Effector memory CD8-positive, alpha-beta T cell (primary cell): ENCODE data around the gene GFI1B.
"Not testable (repeated sequence)": the region's sequence is repeated elsewhere in the genome, so short reads cannot be mapped to it uniquely, and the experiment has no call there.

Experiments
- ATAC-seq: fragments of 150-1000 bp; cut with Tn5 transposase; replicated peaks from 2 replicates; pipeline ENCODE4 v1.10.0; 2021; ENCODE audit warnings: mild to moderate bottlenecking, moderate library complexity
- DNase-seq, 3 experiments: peaks; one replicate each; pipeline ENCODE4 v3.0.0; 2021
- H3K27ac Mint-ChIP-seq, 2 donors: one replicate each; pipeline ENCODE4 v1.8.0; 2022; ENCODE audit warnings: mild to moderate bottlenecking in 2 of 2, mixed read lengths in 2 of 2, moderate library complexity in 2 of 2
- H3K27me3 Mint-ChIP-seq, 2 donors: one replicate each; pipeline ENCODE4 v1.8.0; 2022; ENCODE audit warnings: mixed read lengths in 2 of 2
- H3K36me3 Mint-ChIP-seq: one replicate; pipeline ENCODE4 v1.8.0; 2022; ENCODE audit warnings: mild to moderate bottlenecking, moderate library complexity, mixed read lengths; ENCODE audit not compliant: insufficient read depth
- H3K4me1 Mint-ChIP-seq, 2 donors: one replicate each; pipeline ENCODE4 v1.8.0; 2022; ENCODE audit warnings: low read depth in 2 of 2, mixed read lengths in 2 of 2
- H3K4me3 Mint-ChIP-seq, 2 donors: one replicate each; pipeline ENCODE4 v1.8.0; 2022; ENCODE audit warnings: mild to moderate bottlenecking in 2 of 2, mixed read lengths in 2 of 2, moderate library complexity in 2 of 2
- H3K9me3 Mint-ChIP-seq, 2 donors: one replicate each; pipeline ENCODE4 v1.8.0; 2022; ENCODE audit warnings: mixed read lengths in 2 of 2

The GFI1B gene

GRCh38 chr9:132947756-132948155, 30.7 kb upstream of the GFI1B start:
- Mint-ChIP-seq H3K36me3 (peaks cover 10% of the 10 kb centered on the region), H3K9me3 (peaks cover 0 to 3% of the 10 kb centered on the region in 2 donors), H3K4me3 (no peak overlapping the region), H3K4me1 (peaks cover 21 to 22% of the 10 kb centered on the region in 2 donors), H3K27me3 (no peaks in the 10 kb centered on the region), H3K27ac (no peak overlapping the region)
- no peak for DNase-seq
- ATAC-seq = no peak

- no peak overlapping the region for H3K27ac Mint-ChIP-seq
Measured at GRCh38 chr9:132948482-132949050, 29.9 kb upstream of the GFI1B start.

GRCh38 chr9:132949709-132950108, 28.8 kb upstream of the GFI1B start:
- no peak overlapping the region for H3K4me3 Mint-ChIP-seq

More at GRCh38 chr9:132948482-132949050, 29.9 kb upstream of the GFI1B start:
- Mint-ChIP-seq H3K4me1 (peaks cover 16 to 18% of the 10 kb centered on the region in 2 donors), H3K27me3 (no peaks in the 10 kb centered on the region), H3K4me3 (no peak overlapping the region), H3K36me3 (peaks cover 10% of the 10 kb centered on the region), H3K9me3 (peaks cover 0 to 3% of the 10 kb centered on the region in 2 donors)
- ATAC-seq (no peak), DNase-seq (no peak)

GRCh38 chr9:132955123-132955522, 23.4 kb upstream of the GFI1B start:
- peaks cover 18 to 22% of the 10 kb centered on the region in 2 donors for H3K27me3 Mint-ChIP-seq
- H3K36me3 Mint-ChIP-seq = no peaks in the 10 kb centered on the region
- no peaks in the 10 kb centered on the region for H3K9me3 Mint-ChIP-seq
- no peak overlapping the region for H3K27ac Mint-ChIP-seq
- H3K4me3 Mint-ChIP-seq = no peak overlapping the region
- no peak for DNase-seq
- no peaks in the 10 kb centered on the region for H3K4me1 Mint-ChIP-seq
- no peak for ATAC-seq

More at GRCh38 chr9:132949709-132950108, 28.8 kb upstream of the GFI1B start:
- Mint-ChIP-seq H3K4me1 (peaks cover 7 to 9% of the 10 kb centered on the region in 2 donors), H3K27me3 (no peaks in the 10 kb centered on the region), H3K36me3 (peaks cover 4% of the 10 kb centered on the region), H3K9me3 (peaks cover 0 to 3% of the 10 kb centered on the region in 2 donors), H3K27ac (no peak overlapping the region)
- ATAC-seq (no peak), DNase-seq (no peak)

GRCh38 chr9:132955768-132956167, 22.7 kb upstream of the GFI1B start:
- H3K27me3 Mint-ChIP-seq = peaks cover 22 to 24% of the 10 kb centered on the region in 2 donors
- H3K4me3 Mint-ChIP-seq = no peak overlapping the region
- H3K27ac Mint-ChIP-seq = no peak overlapping the region
- H3K4me1 Mint-ChIP-seq = no peaks in the 10 kb centered on the region
- H3K9me3 Mint-ChIP-seq = no peaks in the 10 kb centered on the region
- H3K36me3 Mint-ChIP-seq = no peaks in the 10 kb centered on the region
- no peak for ATAC-seq
- no peak for DNase-seq

GRCh38 chr9:132957805-132958204, 20.7 kb upstream of the GFI1B start:
- Mint-ChIP-seq H3K4me3 (no peak overlapping the region), H3K36me3 (no peaks in the 10 kb centered on the region), H3K9me3 (no peaks in the 10 kb centered on the region), H3K4me1 (no peaks in the 10 kb centered on the region), H3K27ac (no peak overlapping the region), H3K27me3 (peaks cover 22 to 29% of the 10 kb centered on the region in 2 donors)
- DNase-seq = no peak
- no peak for ATAC-seq

GRCh38 chr9:132961002-132961401, 17.5 kb upstream of the GFI1B start:
- peaks cover 31 to 45% of the 10 kb centered on the region in 2 donors for H3K27me3 Mint-ChIP-seq
- ATAC-seq (no peak), DNase-seq (no peak)
- H3K4me3 Mint-ChIP-seq = no peak overlapping the region
- H3K9me3 Mint-ChIP-seq = no peaks in the 10 kb centered on the region
- H3K27ac Mint-ChIP-seq = no peak overlapping the region
- no peaks in the 10 kb centered on the region for H3K36me3 Mint-ChIP-seq
- no peaks in the 10 kb centered on the region for H3K4me1 Mint-ChIP-seq

GRCh38 chr9:132965478-132965877, 13.0 kb upstream of the GFI1B start:
- no peak for DNase-seq
- Mint-ChIP-seq H3K4me3 (no peak overlapping the region), H3K9me3 (no peaks in the 10 kb centered on the region), H3K27ac (no peak overlapping the region), H3K4me1 (no peaks in the 10 kb centered on the region), H3K27me3 (peaks cover 14 to 32% of the 10 kb centered on the region in 2 donors), H3K36me3 (no peaks in the 10 kb centered on the region)
- no peak for ATAC-seq

- not testable (repeated sequence) for H3K36me3 Mint-ChIP-seq, H3K27ac Mint-ChIP-seq, DNase-seq, H3K9me3 Mint-ChIP-seq, H3K4me1 Mint-ChIP-seq, ATAC-seq, H3K4me3 Mint-ChIP-seq
- peaks cover 17 to 47% of the 10 kb centered on the region in 2 donors for H3K27me3 Mint-ChIP-seq
Measured at GRCh38 chr9:132967908-132968307, 10.6 kb upstream of the GFI1B start.

- H3K27ac Mint-ChIP-seq = no peak overlapping the region
- no peak for DNase-seq
- H3K4me1 Mint-ChIP-seq = peaks cover 2 to 4% of the 10 kb centered on the region in 2 donors
- no peaks in the 10 kb centered on the region for H3K36me3 Mint-ChIP-seq
- no peak for ATAC-seq
- H3K4me3 Mint-ChIP-seq = no peak overlapping the region
- peaks cover 28 to 50% of the 10 kb centered on the region in 2 donors for H3K27me3 Mint-ChIP-seq
- no peaks in the 10 kb centered on the region for H3K9me3 Mint-ChIP-seq
Measured at GRCh38 chr9:132969783-132970182, 8.7 kb upstream of the GFI1B start.

- peaks cover 31 to 48% of the 10 kb centered on the region in 2 donors for H3K27me3 Mint-ChIP-seq
- DNase-seq = no peak
- ATAC-seq = no peak
- H3K27ac Mint-ChIP-seq = no peak overlapping the region
- no peak overlapping the region for H3K4me3 Mint-ChIP-seq
- H3K9me3 Mint-ChIP-seq = no peaks in the 10 kb centered on the region
- H3K36me3 Mint-ChIP-seq = no peaks in the 10 kb centered on the region
- H3K4me1 Mint-ChIP-seq = peaks cover 2 to 4% of the 10 kb centered on the region in 2 donors
Measured at GRCh38 chr9:132970324-132971062, 8.0 kb upstream of the GFI1B start.

- H3K27me3 Mint-ChIP-seq = peaks cover 42 to 60% of the 10 kb centered on the region in 2 donors
- no peak for DNase-seq
- H3K36me3 Mint-ChIP-seq = no peaks in the 10 kb centered on the region
- no peak overlapping the region for H3K27ac Mint-ChIP-seq
- peaks cover 2 to 4% of the 10 kb centered on the region in 2 donors for H3K4me1 Mint-ChIP-seq
- no peak for ATAC-seq
- H3K4me3 Mint-ChIP-seq = no peak overlapping the region
- no peaks in the 10 kb centered on the region for H3K9me3 Mint-ChIP-seq
Measured at GRCh38 chr9:132973166-132973565, 5.3 kb upstream of the GFI1B start.

GRCh38 chr9:132973713-132974112, 4.8 kb upstream of the GFI1B start:
- no peak overlapping the region for H3K4me3 Mint-ChIP-seq
- H3K27ac Mint-ChIP-seq = no peak overlapping the region
- peaks cover 48 to 66% of the 10 kb centered on the region in 2 donors for H3K27me3 Mint-ChIP-seq
- no peaks in the 10 kb centered on the region for H3K36me3 Mint-ChIP-seq
- H3K4me1 Mint-ChIP-seq = peaks cover 4 to 5% of the 10 kb centered on the region in 2 donors
- ATAC-seq = no peak
- H3K9me3 Mint-ChIP-seq = no peaks in the 10 kb centered on the region
- DNase-seq = no peak

GRCh38 chr9:132975961-132976360, 2.5 kb upstream of the GFI1B start:
- Mint-ChIP-seq H3K9me3 (no peaks in the 10 kb centered on the region), H3K27ac (no peak overlapping the region)
- ATAC-seq = no peak

More at GRCh38 chr9:132975961-132976360, 2.5 kb upstream of the GFI1B start:
- Mint-ChIP-seq H3K36me3 (no peaks in the 10 kb centered on the region), H3K27me3 (peaks cover 64 to 77% of the 10 kb centered on the region in 2 donors), H3K4me3 (no peak overlapping the region), H3K4me1 (peaks cover 4 to 6% of the 10 kb centered on the region in 2 donors)
- no peak for DNase-seq
